H7 (cell line): ENCODE measurements around the gene STT3B. TPM values are rescaled to one million over a fixed set of nuclear protein-coding genes. Genes with fewer than 3 reads are reported as not detected.

Source experiments
- DNase-seq: peaks from one replicate; pipeline ENCODE4 v3.0.0; 2012
- H3K27me3 ChIP-seq: 2 replicates; pipeline ENCODE4 v1.6.0; 2011; ENCODE audit warnings: mild to moderate bottlenecking, low read length; ENCODE audit not compliant: control insufficient read depth, insufficient read depth
- H3K36me3 ChIP-seq: replicated peaks from 2 replicates; pipeline ENCODE4 v1.5.1; 2011; ENCODE audit warnings: low read length; ENCODE audit not compliant: control insufficient read depth, insufficient read depth
- H3K4me3 ChIP-seq: 2 replicates; pipeline ENCODE4 v1.5.1; 2011; ENCODE audit warnings: low read depth, mild to moderate bottlenecking, control low read depth, low read length, moderate library complexity; ENCODE audit not compliant: insufficient read depth
- total RNA-seq: library from RNA; depleted of rRNA; stranded (reverse); fragments of >200 nt; shearing (Covaris generic); gene quantifications from 2 replicates; pipeline ENCODE4 v1.2.3, GENCODE V29; 2014

The STT3B gene
- total RNA-seq, 1 experiment from 2014 or later: 134 TPM

- peaks cover 13% of the 10 kb centered on the region for H3K36me3 ChIP-seq
- no peaks in the 10 kb centered on the region for H3K27me3 ChIP-seq
- DNase-seq: no peak
- H3K4me3 ChIP-seq: no peak overlapping the region
Measured at GRCh38 chr3:31673950-31674349, 141.2 kb downstream of the STT3B start.

GRCh38 chr3:31676556-31676955 is 143.8 kb downstream of the STT3B start:
- DNase-seq: no peak
- no peak overlapping the region for H3K4me3 ChIP-seq
- H3K36me3 ChIP-seq: peaks cover 2% of the 10 kb centered on the region
- no peaks in the 10 kb centered on the region for H3K27me3 ChIP-seq

- Histone ChIP-seq H3K4me3 (no peak overlapping the region), H3K27me3 (no peaks in the 10 kb centered on the region), H3K36me3 (peaks cover 11% of the 10 kb centered on the region)
- DNase-seq: no peak
Measured at GRCh38 chr3:31680072-31680870, 147.5 kb downstream of the STT3B start.
